Measurements from ENCODE around the gene DTWD2.
"Not testable (repeated sequence)": the region's sequence is repeated elsewhere in the genome, so short reads cannot be mapped to it uniquely, and the experiment has no call there.

DTWD2 gene

GRCh38 chr5:118857700-118858099 is 130.6 kb downstream of the DTWD2 start:
- Histone ChIP-seq H3K27ac (ENCODE audit: low read depth, low read length, poor library complexity, severe bottlenecking) (no peak overlapping the region), H3F3A (ENCODE audit: insufficient read depth, low read length) (no peaks in the 10 kb centered on the region), H3K4me3 (ENCODE audit: low read depth, low read length, poor library complexity, severe bottlenecking) (no peak overlapping the region), H3K27me3 (ENCODE audit: insufficient read depth, low read length) (no peaks in the 10 kb centered on the region), H3K79me2 (ENCODE audit: insufficient read depth, low read length) (no peaks in the 10 kb centered on the region), H3K9ac (ENCODE audit: low read length) (no peak overlapping the region), H3K4me2 (ENCODE audit: low read length) (no peak overlapping the region), H4K20me1 (ENCODE audit: insufficient read depth, low read length) (no peaks in the 10 kb centered on the region), H3K9me3 (ENCODE audit: low read length) (no peaks in the 10 kb centered on the region), H3K4me1 (ENCODE audit: insufficient read depth, low read length, severe bottlenecking) (no peaks in the 10 kb centered on the region), H2AFZ (ENCODE audit: low read length) (no peak overlapping the region), H3K36me3 (ENCODE audit: insufficient read depth, low read length) (no peaks in the 10 kb centered on the region), H3K9me2 (ENCODE audit: low read depth, low read length) (no peaks in the 10 kb centered on the region)
- TF ChIP-seq, protein P1, sequence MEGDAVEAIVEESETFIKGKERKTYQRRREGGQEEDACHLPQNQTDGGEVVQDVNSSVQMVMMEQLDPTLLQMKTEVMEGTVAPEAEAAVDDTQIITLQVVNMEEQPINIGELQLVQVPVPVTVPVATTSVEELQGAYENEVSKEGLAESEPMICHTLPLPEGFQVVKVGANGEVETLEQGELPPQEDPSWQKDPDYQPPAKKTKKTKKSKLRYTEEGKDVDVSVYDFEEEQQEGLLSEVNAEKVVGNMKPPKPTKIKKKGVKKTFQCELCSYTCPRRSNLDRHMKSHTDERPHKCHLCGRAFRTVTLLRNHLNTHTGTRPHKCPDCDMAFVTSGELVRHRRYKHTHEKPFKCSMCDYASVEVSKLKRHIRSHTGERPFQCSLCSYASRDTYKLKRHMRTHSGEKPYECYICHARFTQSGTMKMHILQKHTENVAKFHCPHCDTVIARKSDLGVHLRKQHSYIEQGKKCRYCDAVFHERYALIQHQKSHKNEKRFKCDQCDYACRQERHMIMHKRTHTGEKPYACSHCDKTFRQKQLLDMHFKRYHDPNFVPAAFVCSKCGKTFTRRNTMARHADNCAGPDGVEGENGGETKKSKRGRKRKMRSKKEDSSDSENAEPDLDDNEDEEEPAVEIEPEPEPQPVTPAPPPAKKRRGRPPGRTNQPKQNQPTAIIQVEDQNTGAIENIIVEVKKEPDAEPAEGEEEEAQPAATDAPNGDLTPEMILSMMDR (IDR thresholded peaks at IDR 0.05; ENCODE audit: low read length), result no peak
- no peak for TF ChIP-seq EZH2 (IDR thresholded peaks at IDR 0.05; ENCODE audit: borderline replicate concordance, low read length)

DNA sequence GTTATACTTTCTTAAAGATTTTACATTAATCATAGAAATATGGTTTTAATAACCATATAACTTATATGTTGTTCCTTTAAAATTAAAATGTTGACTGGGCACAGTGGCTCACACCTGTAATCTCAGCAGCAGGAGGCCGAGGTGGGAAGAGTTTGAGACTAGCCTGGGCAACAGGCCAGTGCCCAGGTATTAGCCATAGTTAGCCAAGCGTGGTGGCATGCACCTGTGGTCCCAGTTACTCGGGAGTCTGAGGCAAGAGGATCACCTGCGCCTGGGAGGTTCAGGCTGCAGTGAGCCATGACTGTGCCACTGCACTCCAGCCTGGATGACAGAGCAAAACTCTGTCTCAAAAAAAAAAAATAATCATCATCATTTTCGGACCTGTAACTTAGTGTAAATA is 133.5 kb downstream of the DTWD2 start:
- no peak overlapping the region for H3K27ac ChIP-seq (ENCODE audit: low read depth, low read length, poor library complexity, severe bottlenecking)
- no peaks in the 10 kb centered on the region for H4K20me1 ChIP-seq (ENCODE audit: insufficient read depth, low read length)
- no peaks in the 10 kb centered on the region for H3K9me3 ChIP-seq (ENCODE audit: low read length)
- no peaks in the 10 kb centered on the region for H3F3A ChIP-seq (ENCODE audit: insufficient read depth, low read length)
- no peak overlapping the region for H2AFZ ChIP-seq (ENCODE audit: low read length)
- H3K9ac ChIP-seq (ENCODE audit: low read length), result no peak overlapping the region
- no peaks in the 10 kb centered on the region for H3K36me3 ChIP-seq (ENCODE audit: insufficient read depth, low read length)
- H3K79me2 ChIP-seq (ENCODE audit: insufficient read depth, low read length), result no peaks in the 10 kb centered on the region
- no peaks in the 10 kb centered on the region for H3K9me2 ChIP-seq (ENCODE audit: low read depth, low read length)
- no peak overlapping the region for H3K4me2 ChIP-seq (ENCODE audit: low read length)
- TF ChIP-seq, protein P1 (IDR thresholded peaks at IDR 0.05; ENCODE audit: low read length), result no peak
- no peak for TF ChIP-seq EZH2 (IDR thresholded peaks at IDR 0.05; ENCODE audit: borderline replicate concordance, low read length)
- no peak overlapping the region for H3K4me3 ChIP-seq (ENCODE audit: low read depth, low read length, poor library complexity, severe bottlenecking)
- no peaks in the 10 kb centered on the region for H3K4me1 ChIP-seq (ENCODE audit: insufficient read depth, low read length, severe bottlenecking)
- H3K27me3 ChIP-seq (ENCODE audit: insufficient read depth, low read length), result no peaks in the 10 kb centered on the region

GRCh38 chr5:118851785-118852184 is 136.6 kb downstream of the DTWD2 start:
- not testable (repeated sequence) for H3F3A ChIP-seq (ENCODE audit: insufficient read depth, low read length); H3K36me3 ChIP-seq (ENCODE audit: insufficient read depth, low read length); H3K4me2 ChIP-seq (ENCODE audit: low read length); H3K79me2 ChIP-seq (ENCODE audit: insufficient read depth, low read length); H3K4me1 ChIP-seq (ENCODE audit: insufficient read depth, low read length, severe bottlenecking); H3K27ac ChIP-seq (ENCODE audit: low read depth, low read length, poor library complexity, severe bottlenecking); H2AFZ ChIP-seq (ENCODE audit: low read length); H4K20me1 ChIP-seq (ENCODE audit: insufficient read depth, low read length); H3K9me2 ChIP-seq (ENCODE audit: low read depth, low read length); H3K4me3 ChIP-seq (ENCODE audit: low read depth, low read length, poor library complexity, severe bottlenecking); H3K9ac ChIP-seq (ENCODE audit: low read length); H3K9me3 ChIP-seq (ENCODE audit: low read length); H3K27me3 ChIP-seq (ENCODE audit: insufficient read depth, low read length)

- not testable (repeated sequence) for H3K4me2 ChIP-seq (ENCODE audit: low read length); H3K27me3 ChIP-seq (ENCODE audit: insufficient read depth, low read length); H2AFZ ChIP-seq (ENCODE audit: low read length); H3K9me2 ChIP-seq (ENCODE audit: low read depth, low read length); H3K9me3 ChIP-seq (ENCODE audit: low read length); H3K79me2 ChIP-seq (ENCODE audit: insufficient read depth, low read length); H4K20me1 ChIP-seq (ENCODE audit: insufficient read depth, low read length); H3K4me3 ChIP-seq (ENCODE audit: low read depth, low read length, poor library complexity, severe bottlenecking); H3K27ac ChIP-seq (ENCODE audit: low read depth, low read length, poor library complexity, severe bottlenecking); H3F3A ChIP-seq (ENCODE audit: insufficient read depth, low read length); H3K4me1 ChIP-seq (ENCODE audit: insufficient read depth, low read length, severe bottlenecking); H3K36me3 ChIP-seq (ENCODE audit: insufficient read depth, low read length); H3K9ac ChIP-seq (ENCODE audit: low read length)
These were observed 138.8 kb downstream of the DTWD2 start for GRCh38 chr5:118849507-118849906.
